GM18505 (cell line): ENCODE data around the gene IFIT3.
A peak's percentile ranks its signal among the peaks of the same experiment; 100 is the strongest.

Experiments used
- ATAC-seq: cut with Tn5 transposase; IDR thresholded peaks from one replicate; pipeline ENCODE4 v1.9.1; 2021; ENCODE audit not compliant: unreplicated experiment
- POLR2A ChIP-seq: IDR thresholded peaks from 4 replicates; pipeline ENCODE4 v1.6.1; 2011; ENCODE audit warnings: borderline replicate concordance; ENCODE audit not compliant: insufficient read depth, insufficient read length; ENCODE audit errors: extremely low read depth

The IFIT3 gene

DNA sequence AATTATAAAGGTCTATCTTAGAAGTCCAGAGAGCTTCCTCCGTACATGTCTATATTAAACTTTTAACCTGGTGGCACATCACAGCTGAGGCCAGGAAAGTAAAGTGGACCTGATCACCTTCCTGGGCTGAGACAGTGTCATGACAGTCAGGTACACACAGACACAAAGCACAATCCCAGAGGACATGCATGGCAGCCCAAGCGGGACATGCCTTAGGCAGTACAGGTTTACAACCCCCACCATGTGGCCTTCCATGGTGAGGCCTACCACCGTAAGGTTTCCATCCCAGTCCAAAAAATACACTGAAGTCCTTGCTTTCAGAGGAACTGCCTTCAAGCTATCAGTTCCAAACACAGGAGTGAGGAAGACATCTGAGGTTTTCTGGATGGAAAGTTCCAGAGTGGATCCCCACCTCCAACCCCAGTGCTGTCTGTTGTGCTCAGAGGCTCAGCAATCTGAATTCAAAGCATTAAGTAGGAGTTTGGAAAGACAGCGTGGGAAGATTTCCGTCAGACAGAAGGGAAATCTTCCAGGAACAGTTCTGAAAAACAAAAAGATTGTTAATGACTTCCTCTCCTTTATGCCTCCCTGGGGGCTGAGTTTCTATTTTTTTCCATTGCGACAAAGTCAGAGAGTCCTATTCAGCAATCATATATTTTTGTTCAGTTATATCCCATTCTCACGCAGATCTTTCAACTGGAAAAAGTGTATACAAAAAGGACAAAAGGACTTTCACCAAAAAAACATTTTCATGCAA, 20.1 kb downstream of the IFIT3 start:
- ATAC-seq = no peak
- TF ChIP-seq POLR2A = no peak

DNA sequence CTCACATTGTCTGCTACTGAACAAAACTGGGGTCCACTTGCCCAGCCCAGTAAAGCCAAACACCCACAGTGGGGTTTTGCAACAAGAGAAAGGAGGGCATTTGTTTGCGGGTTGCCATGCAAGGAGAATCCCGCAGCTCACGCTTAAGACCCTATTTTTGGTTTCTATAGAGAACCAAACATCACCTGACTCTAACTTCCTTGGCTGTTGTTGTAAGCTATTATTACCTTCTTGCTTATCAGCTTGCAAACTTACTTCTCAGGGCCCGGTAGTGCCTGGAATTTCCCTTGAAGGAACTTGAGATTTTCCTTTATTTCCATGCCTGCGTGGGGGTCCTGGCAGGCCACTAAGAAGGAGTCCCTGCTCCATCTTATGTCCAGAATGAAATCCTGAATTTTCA, 20.7 kb downstream of the IFIT3 start:
- ATAC-seq = no peak
- no peak for TF ChIP-seq POLR2A

DNA sequence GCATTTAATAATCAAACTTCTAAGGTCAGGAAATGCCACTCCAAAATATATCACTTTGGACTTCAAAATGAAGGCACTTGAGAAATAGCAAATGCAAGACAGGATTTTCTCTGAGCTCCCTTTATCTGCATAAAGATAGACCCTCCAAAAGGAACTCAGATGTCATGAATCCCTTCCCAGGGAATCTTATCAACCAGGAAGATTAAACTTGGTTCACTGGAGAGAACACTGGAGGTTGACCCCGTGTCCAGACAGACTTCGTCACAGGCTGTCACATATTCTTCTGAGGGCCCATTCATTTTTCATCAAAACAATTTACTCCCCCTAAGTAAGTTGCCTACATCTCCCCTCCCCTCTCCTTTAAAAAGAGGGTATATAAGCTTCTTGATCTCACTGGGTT, 21.2 kb downstream of the IFIT3 start:
- no peak for ATAC-seq
- no peak for TF ChIP-seq POLR2A

DNA sequence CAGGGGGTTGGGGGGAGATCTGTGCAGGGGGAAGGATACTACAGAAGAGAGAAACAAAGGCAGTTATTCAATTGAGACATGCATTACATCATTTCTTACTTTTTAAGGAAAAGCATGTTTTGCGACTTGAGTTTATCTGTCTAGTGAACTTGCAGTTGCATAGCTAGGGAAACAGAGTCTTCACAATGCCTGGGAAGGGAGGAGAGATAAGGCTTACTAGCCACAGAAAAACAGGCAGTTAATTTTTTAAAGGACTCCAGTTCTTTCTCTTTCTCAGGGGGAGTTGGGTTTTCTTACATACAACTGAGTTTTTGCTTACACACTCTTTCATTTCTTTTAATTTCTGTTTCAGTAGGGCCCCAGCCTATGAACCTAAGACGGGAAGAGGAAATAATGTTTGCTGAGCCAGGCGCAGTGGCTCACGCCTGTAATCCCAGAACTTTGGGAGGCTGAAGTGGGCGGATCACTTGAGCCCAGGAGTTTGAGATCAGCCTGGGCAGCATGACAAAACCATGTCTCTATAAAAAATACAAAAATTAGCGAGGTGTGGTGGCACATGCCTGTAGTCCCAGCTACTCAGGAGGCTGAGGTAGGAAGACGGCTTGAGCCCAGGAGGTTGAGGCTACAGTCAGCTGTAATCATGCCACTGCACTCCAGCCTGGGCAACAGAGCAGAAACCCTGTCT, 23.0 kb downstream of the IFIT3 start:
- ATAC-seq = peak; percentile 45

DNA sequence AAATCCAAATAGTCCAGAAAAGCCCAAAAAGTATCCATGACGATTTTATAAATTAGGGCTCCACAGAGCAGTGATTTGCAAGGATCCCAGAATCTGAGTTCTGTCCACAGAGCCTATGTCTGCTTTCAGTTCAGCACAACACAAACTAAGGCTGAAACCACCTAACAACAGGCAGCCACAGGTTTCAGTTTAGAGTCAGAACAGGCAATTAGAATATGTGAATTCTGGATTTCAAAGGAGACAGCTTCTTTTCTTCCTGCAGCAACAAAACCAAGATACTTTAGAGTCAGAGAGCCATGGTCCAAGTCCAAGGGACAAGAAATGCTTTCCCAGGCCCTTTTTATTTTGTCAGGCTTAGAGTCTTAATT, 23.6 kb downstream of the IFIT3 start:
- TF ChIP-seq POLR2A = no peak
- peak; percentile 79 for ATAC-seq

DNA sequence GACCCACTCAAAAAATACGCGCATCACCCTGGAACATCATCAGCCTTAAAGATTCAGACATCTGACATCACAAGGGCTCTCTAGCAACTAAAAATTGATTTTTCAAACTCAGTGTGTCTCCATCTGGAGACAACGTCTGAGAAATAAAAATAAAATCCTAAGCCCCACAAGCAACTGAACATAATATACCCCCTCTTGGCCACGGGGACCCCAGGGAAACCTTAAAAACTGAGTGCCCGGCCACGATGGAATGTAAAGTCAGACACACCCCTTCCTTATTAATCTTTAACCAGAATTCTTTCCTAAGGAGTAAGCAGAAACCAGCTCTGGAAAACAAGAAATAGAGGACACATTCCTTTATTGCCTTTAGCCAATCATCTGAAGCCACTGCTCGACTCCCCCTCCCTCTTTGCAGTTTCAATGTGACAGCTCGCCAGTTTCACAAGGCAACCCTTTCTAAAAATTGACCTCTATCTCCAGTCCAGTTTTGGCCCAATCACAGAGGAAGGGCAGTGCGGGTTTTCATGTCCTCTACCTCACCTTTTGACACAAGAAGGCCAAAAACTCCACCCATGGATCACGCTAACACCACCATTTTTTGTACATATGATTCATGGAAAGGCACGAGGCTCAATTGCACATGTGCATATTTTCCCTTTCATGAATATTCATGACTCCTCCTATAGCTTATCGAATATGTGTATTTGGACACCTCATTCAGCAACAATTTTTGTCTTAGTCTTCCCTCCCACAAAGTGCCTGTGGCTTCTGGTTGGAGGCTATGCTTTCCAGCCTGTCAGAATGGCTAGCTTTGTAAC, 24.2 kb downstream of the IFIT3 start:
- no peak for ATAC-seq

DNA sequence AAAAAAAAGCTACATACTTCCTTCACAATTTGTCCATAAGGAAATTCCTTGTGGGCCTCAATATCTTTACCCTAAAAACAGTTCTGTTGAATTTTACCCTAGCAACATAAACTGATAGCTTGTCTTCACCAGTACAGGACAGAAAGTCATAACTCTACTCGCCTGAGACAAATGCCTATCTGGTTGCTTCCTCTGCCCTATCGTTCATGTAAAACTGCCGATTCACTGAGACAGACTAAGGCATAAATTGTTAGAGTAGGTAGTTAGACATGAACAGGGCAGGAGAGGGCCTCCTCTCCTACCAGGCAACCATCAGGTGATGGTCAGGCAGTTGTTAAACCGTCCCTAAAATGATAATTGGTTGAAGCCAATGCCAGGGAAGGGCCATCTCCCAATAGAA, 25.0 kb downstream of the IFIT3 start:
- no peak for TF ChIP-seq POLR2A
- ATAC-seq = no peak

More for the DNA sequence above, 24.2 kb downstream of the IFIT3 start:
- TF ChIP-seq POLR2A = no peak

DNA sequence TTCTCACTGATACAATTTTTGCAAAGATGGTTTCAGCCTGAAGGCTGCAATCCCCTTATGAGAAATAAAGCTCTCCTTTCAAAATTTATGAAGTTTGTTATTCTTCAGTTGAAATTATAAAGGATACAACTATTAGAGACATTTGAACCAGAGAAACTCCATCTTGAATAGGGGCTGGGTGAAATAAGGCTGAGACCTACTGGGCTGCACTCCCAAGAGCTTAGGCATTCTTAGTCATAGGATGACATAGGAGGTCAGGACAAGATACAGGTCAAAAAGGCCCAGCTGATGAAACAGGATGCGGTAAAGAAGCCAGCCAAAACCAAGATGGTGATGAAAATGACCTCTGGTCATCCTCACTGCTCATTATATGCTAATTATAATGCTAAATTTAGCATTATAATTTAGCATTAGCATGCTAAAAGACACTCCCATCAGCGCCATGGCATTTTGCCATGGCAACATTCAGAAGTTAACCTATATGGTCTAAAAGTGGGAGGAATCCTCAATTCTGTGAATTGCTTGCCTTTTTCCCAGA, 27.7 kb downstream of the IFIT3 start:
- TF ChIP-seq POLR2A = no peak
- no peak for ATAC-seq

DNA sequence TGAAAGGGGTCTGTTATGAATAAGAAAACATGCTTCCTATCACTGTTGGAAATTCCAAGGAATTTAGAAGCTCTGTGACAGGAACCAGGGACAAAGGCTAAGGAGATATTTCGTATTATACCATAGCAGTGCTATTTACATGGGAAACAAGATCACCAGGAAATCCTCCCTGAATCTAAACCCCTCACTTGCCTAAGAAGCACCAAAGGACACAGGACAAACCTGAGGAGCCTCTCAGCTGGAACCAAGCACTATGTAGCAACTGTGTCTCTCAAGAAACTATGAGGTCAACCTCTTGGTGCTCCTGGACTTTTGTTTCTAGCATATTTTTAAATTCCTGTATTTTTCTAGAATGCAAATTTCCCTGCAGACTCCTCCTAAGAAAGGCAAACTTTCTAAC, 29.3 kb downstream of the IFIT3 start:
- no peak for ATAC-seq
- no peak for TF ChIP-seq POLR2A

DNA sequence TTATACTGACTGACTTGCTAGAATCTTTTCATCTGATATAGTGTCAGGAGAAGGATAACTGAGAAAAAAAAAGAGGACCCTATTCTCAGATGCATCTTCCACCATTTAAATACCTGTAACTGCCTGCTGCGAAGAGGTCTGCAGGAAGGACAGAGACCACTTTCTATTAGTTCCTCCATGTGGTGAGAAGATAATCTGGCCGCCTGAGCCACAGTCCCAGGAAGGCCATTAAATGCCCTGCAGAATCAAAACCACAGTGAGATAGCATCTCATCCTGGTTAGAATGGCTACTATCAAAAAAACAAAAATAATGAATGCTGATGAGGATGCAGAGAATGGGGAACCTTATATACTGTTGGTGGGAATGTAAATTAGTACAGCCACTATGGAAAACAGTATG, 30.2 kb downstream of the IFIT3 start:
- no peak for ATAC-seq
- TF ChIP-seq POLR2A = no peak

DNA sequence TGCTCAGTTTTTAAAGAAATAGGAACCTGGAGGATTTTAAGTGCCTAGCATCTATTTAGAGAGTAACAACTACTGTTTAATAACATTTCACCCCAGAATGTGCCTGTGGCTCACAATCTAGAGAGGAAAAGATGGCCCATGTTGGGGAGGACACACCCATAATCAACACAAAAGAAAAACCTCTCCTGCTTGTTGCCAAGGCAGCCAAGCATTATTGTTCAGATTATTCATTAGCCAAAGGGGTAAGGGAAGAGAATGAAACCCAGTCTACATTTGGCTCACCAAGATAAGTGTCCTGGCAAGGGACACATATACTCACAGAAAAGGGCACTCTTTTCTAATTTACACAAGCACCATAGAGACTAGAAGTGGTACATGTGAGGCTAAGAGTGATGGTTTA, 32.4 kb downstream of the IFIT3 start:
- ATAC-seq = no peak
- no peak for TF ChIP-seq POLR2A

DNA sequence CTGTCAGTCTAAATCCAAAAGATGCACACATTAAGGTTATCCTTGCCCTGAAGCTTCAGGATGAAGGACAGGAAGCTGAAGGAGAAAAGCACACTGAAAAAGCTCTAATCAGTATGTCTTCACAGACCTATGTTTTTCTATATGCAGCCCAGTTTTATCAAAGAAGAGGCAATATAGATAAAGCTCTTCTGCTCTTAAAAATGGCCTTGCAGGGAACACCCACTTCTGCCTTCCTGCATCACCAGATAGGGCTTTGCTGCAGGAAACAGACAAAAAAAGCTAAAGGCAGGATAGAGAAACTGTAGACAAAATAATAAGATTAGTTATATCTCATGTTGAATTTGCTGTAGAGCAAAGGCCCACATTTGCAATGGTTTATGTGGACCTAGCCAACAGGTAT, 35.1 kb downstream of the IFIT3 start:
- no peak for TF ChIP-seq POLR2A
- no peak for ATAC-seq

DNA sequence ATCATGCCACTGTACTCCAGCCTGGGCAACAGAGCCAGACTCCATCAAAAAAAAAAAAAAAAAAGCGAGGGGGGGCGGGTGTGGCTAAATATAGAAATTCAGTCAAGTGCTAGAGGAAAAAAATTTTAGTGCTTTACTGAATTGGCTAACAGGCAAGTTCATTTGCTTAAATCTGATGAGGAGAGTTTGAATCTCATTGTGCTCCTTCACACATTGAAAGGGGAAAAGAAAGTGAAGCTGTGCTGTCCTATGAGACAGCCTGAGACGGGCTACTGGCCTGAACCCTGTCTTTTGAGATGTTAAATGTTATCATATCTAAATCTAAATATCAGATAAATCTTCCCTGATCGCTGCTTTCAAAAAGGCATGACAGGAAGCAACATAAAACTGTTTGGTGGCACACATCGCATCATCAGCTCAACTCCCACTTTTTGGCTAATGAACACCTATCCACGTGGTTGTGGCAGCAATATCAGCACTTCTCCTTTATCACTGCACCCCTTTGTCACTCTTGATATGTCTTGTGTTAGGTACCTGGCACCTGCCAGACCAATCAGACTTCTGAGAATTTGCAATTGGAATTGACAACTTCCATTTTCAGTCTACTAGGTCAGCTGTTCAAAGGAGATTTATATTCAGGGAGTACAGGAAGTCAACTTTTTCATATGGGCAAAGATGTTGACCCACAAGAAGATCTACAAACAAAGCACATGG, 36.1 kb downstream of the IFIT3 start:
- TF ChIP-seq POLR2A = no peak
- ATAC-seq = no peak

DNA sequence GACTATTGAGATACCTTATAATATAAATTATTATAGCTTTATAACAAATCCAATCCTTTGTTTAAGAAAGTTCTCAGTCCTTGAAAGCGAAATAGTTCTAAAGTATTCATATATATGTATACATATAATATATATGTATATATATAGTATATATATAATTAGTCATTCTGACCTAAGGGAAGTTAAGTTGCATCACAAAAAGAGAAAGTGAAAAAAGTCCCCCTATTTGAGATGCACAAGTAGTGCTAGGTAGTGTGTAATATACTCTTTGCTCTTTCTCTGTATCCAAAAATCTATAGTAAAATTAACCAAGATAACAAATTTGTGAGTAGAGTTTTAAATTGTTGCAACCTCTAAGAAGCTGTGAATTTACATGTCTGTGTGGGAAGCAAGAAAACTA, 36.7 kb downstream of the IFIT3 start:
- ATAC-seq = no peak
- no peak for TF ChIP-seq POLR2A

DNA sequence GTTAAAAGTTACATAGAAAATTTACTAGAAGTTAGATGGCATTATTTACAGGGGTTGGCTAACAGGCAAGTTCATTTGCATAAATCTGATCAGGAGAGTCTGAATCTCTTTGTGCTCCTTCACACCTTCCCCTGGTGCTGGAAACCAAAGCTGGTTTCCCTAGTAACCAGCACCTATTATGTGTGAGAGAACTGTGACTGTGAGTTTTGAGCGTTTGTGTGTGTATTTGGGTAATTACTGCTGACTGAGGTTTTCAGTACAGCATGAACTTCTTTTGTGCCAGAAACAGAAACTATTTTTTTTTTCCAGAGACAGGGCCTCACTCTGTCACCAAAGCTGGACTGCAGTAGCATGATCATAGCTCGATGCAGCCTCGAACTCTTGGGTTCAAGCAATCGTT, 39.7 kb downstream of the IFIT3 start:
- peak; percentile 64 for ATAC-seq
- no peak for TF ChIP-seq POLR2A
